GM13977 (cell line): ENCODE measurements around the gene METTL24.

ENCODE experiments used
- DNase-seq: peaks from one replicate; pipeline ENCODE4 v3.0.0; 2012; ENCODE audit warnings: low spot score
- in situ Hi-C: fragments of 300-500 bp; cut with MboI; formaldehyde crosslinking; loops from one replicate; pipeline ENCODE4 v1.12.0; 2022; ENCODE audit warnings: low sequenced_read_pairs, low pct_unique_long_range_greater_than_20kb, mixed read lengths, inconsistent platforms; ENCODE audit not compliant: unreplicated experiment
- TF ChIP-seq, protein P1 (sequence below): IDR thresholded peaks from 2 replicates; pipeline ENCODE4 v1.5.1; 2012; ENCODE audit warnings: mild to moderate bottlenecking, control low read depth; ENCODE audit not compliant: insufficient read depth; ENCODE audit errors: extremely low read depth, missing control alignments

METTL24 gene

DNA sequence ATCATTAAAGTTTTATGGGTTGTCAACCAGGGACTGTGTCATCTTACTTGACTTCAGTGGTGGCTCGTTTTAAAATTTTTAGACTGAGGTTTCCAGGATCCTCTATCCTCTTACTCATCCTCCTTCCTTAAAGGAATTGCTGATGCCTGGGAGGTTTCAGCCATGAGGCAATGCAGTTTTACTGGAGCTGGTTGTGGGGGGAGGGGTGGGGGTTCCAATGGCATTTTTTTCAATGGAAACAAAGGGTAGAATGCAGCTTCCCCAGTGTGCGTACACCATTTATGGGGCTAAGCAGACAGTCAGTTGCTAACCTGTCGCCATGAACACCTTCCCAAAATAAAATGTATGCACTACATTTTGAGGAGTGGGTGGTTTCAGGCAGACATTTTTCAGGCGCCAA lies 88.0 kb downstream of the METTL24 start:
- in situ Hi-C loops = no loop called here
- DNase-seq = no peak

DNA sequence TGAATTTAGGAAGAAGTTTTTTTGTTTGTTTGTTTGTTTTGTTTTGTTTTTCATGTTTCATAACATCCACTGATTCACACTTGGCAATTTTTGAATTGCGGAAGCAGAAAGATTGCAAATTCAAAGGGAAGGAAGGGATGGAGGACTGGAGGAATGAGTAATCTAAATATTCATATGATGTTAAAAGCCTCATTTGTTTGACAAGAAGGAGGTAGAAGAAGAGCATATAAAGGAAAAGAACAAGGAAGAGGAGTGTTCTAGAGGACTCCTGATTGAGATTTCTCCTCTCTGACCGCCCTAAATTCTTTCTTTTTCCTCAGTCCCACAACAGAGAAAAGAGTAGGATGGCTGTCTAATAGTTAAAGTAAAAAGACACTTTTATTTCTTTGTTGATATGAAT lies 88.5 kb downstream of the METTL24 start:
- TF ChIP-seq, protein P1, sequence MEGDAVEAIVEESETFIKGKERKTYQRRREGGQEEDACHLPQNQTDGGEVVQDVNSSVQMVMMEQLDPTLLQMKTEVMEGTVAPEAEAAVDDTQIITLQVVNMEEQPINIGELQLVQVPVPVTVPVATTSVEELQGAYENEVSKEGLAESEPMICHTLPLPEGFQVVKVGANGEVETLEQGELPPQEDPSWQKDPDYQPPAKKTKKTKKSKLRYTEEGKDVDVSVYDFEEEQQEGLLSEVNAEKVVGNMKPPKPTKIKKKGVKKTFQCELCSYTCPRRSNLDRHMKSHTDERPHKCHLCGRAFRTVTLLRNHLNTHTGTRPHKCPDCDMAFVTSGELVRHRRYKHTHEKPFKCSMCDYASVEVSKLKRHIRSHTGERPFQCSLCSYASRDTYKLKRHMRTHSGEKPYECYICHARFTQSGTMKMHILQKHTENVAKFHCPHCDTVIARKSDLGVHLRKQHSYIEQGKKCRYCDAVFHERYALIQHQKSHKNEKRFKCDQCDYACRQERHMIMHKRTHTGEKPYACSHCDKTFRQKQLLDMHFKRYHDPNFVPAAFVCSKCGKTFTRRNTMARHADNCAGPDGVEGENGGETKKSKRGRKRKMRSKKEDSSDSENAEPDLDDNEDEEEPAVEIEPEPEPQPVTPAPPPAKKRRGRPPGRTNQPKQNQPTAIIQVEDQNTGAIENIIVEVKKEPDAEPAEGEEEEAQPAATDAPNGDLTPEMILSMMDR = no peak
- in situ Hi-C loops = no loop called here
- DNase-seq = no peak

More for the DNA sequence above, 88.0 kb downstream of the METTL24 start:
- TF ChIP-seq, protein P1 = no peak

DNA sequence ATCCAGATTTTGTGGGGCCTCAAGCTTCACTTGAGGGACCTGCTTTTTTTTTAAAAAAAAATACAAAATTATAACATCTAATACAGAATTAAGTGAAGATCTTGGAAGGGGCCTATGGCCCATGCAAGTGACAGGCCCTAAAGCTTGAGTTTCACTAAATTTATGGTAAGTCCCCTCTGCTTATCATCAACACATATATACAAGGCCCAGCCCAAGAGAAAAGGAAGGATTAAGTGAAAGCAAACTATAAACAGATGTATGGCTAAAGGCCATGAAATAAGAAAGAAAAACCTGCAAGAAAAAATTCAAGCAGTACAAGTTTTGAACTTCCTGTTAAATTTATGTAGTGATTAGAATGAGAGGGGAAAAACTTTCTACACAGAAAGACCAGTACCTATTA lies 91.2 kb downstream of the METTL24 start:
- DNase-seq = no peak
- in situ Hi-C loops = no loop called here
- TF ChIP-seq, protein P1 = no peak

DNA sequence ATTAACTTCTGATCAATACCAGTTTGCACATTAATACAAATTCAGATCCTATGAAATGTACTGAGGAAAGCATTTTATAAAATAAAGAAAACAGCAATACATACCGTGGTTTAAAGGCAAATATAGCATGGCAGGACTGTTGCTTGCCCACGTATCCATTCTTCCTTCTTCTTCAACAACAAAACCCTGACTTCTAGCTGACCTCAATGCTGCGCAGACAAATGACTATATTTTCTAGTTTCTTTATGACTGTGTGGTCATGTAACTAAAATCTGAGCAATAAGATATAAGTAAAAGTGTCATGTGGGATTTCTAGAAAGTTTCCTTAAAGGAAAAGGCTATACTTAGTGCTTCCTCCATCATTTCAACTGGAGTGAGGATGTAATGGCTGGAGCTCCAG lies 92.9 kb downstream of the METTL24 start:
- peak; percentile 8 for DNase-seq
- TF ChIP-seq, protein P1 = no peak
- in situ Hi-C loops = no loop called here

DNA sequence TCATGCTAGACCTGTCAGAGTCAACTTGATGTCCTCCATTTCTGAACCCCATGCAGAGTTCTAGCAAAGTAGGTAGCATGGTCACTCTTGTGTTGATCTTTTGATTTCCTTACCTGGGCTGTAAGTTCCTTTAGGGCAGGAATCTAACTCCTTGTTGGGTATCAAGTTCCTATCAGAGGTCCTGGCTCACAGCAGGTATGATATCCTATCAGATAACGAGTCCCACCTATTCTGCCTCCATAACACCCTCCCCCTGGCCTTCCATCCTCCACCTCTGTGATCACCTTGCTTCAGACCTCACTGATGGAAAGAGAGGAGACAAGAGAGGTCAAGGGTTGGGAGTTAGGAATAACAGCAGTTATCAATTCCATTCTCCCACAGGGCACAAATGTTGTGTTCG lies 101.8 kb downstream of the METTL24 start:
- TF ChIP-seq, protein P1 = no peak
- in situ Hi-C loops = no loop called here
- DNase-seq = no peak

DNA sequence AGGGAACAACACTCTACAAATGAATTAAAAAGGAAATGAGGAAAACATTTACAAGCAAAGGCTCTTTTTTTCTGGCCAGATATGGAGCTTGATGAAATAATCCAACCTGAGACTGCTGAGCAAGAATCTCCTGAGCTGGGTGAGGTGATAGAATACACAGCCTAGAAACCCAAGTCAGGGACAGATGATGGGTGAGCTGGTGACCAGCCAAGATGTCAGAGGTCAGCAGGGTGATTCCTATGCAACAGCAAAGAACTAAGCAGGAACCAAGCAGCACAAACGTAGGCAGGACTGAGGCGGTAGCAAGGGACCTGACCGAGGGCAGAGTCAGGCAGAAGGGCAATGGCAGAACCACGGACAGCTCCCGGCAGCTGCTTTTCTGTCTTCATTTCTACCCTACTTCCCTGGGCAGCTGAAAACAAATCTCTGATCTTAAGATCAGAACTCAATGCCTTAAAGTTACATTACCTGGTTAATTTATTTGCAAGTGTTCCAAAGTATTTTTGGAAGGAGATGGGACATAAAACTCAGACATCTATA lies 102.9 kb downstream of the METTL24 start:
- in situ Hi-C loops = no loop called here
- DNase-seq = no peak
- TF ChIP-seq, protein P1 = no peak

DNA sequence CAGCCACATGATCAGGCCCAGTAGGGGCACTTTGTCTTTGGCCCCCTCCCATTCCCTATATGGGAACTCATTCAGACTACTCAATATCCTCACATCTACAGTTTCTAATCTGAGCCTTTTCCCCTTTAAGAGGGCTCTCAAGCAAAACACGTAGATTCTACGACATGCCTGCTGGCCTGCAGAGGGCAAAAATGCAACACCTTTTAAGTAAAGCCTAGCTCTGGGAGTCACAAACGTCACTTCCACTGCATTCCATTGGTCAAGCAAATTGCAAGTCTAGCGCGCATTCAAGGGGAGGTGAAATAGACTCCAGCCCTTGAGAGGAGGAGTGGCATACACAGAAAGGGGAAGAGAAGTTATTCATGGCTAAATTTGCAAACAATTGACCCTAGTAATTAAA lies 107.3 kb downstream of the METTL24 start:
- in situ Hi-C loops = no loop called here
- no peak for DNase-seq
- TF ChIP-seq, protein P1 = no peak
